ENCODE data around the gene ELFN2. TPM values are rescaled to one million over a fixed set of nuclear protein-coding genes. Genes with fewer than 3 reads are reported as not detected.

Gene ELFN2
- total and polyA plus RNA-seq, 2 of the 13 experiments (the other 11 are each of a cell fraction or from before 2014, with no cell fraction given), result 0.01 TPM; not detected in 1

DNA sequence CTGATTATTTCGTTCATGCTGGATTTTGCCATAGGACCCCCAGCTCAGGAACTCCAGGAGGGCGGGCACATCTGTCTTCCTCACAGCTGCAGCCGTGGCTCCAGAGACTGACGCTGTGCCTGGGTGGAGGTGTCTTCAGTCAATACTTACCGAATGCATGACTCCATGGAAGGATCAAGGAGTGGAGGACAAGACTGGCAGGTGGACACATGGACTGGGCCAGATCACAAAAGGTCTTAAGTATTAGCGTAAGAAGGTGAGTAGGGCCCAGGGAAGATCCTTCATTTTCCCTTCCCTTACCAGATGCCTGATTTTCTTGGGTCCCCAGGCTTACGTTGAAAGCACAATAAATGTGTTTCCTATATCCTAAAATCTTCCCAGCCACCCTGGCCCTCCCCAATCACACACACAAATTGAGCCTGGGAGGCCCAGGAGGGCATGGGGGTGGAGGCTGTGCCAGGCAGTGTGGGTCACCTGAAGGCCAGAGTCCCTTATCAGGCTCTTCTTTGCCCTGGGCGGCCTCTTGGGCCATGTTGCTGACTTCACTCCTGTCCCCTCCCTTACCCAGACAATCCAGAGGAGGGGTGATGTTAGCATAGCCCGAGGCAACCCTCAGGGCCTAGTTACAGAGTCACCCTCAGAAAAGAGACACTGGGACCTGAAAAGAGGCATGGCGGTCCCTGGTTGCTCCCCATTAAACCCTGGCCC lies 88.6 kb downstream of the ELFN2 start:
- H3K4me1 ChIP-seq (ENCODE audit: insufficient read depth, low read length), result no peaks in the 10 kb centered on the region
- no peak overlapping the region for H3K27ac ChIP-seq (ENCODE audit: extremely low read length, insufficient read depth, low read length)
- no peak overlapping the region for H3K4me3 ChIP-seq (replicated peaks in 1 of 3; ENCODE audit: insufficient read depth in 1 of 3, low read depth in 2 of 3, low read length in 3 of 3)
- no peaks in the 10 kb centered on the region for H3K36me3 ChIP-seq (replicated peaks in 1 of 2; ENCODE audit: control insufficient read depth in 1 of 2, insufficient read depth in 2 of 2, low read length in 2 of 2)
- ChIA-PET CTCF (ENCODE audit: low intra/inter-chr PET ratio, low total read pairs) (no interaction called here), POLR2A (no interaction called here)
- no peaks in the 10 kb centered on the region for H3K79me2 ChIP-seq (ENCODE audit: insufficient read depth, low read length)
- no peak overlapping the region for H2AFZ ChIP-seq (ENCODE audit: low read length)
- H3K4me2 ChIP-seq (ENCODE audit: low read depth, low read length), result no peak overlapping the region
- TF ChIP-seq SIX4 (CRISPR knock-in tag; IDR thresholded peaks at IDR 0.05) (no peak), TCF12 (IDR thresholded peaks at IDR 0.05) (no peak), TCF12 (CRISPR knock-in tag; IDR thresholded peaks at IDR 0.05) (no peak), ZNF224 (CRISPR knock-in tag; IDR thresholded peaks at IDR 0.05) (no peak), ZNF549 (CRISPR knock-in tag; IDR thresholded peaks at IDR 0.05) (no peak), KLF6 (CRISPR knock-in tag; IDR thresholded peaks at IDR 0.05) (no peak), SPEN (CRISPR knock-in tag; IDR thresholded peaks at IDR 0.05; ENCODE audit: low read depth) (no peak), MEF2D (CRISPR knock-in tag; IDR thresholded peaks at IDR 0.05) (no peak), NPAS2 (CRISPR knock-in tag; IDR thresholded peaks at IDR 0.05; ENCODE audit: borderline replicate concordance) (no peak), ZNF672 (CRISPR knock-in tag; IDR thresholded peaks at IDR 0.05) (no peak)
- TF ChIP-seq, protein P1, sequence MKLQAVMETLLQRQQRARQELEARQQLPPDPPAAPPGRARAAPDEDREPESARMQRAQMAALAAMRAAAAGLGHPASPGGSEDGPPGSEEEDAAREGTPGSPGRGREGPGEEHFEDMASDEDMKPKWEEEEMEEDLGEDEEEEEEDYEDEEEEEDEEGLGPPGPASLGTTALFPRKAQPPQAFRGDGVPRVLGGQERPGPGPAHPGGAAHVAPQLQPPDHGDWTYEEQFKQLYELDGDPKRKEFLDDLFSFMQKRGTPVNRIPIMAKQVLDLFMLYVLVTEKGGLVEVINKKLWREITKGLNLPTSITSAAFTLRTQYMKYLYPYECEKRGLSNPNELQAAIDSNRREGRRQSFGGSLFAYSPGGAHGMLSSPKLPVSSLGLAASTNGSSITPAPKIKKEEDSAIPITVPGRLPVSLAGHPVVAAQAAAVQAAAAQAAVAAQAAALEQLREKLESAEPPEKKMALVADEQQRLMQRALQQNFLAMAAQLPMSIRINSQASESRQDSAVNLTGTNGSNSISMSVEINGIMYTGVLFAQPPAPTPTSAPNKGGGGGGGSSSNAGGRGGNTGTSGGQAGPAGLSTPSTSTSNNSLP (IDR thresholded peaks at IDR 0.05; ENCODE audit: low read depth, low read length), result no peak
- TF ChIP-seq, protein P2, sequence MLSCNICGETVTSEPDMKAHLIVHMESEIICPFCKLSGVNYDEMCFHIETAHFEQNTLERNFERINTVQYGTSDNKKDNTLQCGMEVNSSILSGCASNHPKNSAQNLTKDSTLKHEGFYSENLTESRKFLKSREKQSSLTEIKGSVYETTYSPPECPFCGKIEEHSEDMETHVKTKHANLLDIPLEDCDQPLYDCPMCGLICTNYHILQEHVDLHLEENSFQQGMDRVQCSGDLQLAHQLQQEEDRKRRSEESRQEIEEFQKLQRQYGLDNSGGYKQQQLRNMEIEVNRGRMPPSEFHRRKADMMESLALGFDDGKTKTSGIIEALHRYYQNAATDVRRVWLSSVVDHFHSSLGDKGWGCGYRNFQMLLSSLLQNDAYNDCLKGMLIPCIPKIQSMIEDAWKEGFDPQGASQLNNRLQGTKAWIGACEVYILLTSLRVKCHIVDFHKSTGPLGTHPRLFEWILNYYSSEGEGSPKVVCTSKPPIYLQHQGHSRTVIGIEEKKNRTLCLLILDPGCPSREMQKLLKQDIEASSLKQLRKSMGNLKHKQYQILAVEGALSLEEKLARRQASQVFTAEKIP (CRISPR knock-in tag; IDR thresholded peaks at IDR 0.05; ENCODE audit: borderline replicate concordance), result no peak
- TF ChIP-seq, protein P3, sequence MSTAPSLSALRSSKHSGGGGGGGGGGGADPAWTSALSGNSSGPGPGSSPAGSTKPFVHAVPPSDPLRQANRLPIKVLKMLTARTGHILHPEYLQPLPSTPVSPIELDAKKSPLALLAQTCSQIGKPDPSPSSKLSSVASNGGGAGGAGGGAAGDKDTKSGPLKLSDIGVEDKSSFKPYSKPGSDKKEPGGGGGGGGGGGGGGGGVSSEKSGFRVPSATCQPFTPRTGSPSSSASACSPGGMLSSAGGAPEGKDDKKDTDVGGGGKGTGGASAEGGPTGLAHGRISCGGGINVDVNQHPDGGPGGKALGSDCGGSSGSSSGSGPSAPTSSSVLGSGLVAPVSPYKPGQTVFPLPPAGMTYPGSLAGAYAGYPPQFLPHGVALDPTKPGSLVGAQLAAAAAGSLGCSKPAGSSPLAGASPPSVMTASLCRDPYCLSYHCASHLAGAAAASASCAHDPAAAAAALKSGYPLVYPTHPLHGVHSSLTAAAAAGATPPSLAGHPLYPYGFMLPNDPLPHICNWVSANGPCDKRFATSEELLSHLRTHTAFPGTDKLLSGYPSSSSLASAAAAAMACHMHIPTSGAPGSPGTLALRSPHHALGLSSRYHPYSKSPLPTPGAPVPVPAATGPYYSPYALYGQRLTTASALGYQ (CRISPR knock-in tag; IDR thresholded peaks at IDR 0.05), result no peak
- TF ChIP-seq, protein P4, sequence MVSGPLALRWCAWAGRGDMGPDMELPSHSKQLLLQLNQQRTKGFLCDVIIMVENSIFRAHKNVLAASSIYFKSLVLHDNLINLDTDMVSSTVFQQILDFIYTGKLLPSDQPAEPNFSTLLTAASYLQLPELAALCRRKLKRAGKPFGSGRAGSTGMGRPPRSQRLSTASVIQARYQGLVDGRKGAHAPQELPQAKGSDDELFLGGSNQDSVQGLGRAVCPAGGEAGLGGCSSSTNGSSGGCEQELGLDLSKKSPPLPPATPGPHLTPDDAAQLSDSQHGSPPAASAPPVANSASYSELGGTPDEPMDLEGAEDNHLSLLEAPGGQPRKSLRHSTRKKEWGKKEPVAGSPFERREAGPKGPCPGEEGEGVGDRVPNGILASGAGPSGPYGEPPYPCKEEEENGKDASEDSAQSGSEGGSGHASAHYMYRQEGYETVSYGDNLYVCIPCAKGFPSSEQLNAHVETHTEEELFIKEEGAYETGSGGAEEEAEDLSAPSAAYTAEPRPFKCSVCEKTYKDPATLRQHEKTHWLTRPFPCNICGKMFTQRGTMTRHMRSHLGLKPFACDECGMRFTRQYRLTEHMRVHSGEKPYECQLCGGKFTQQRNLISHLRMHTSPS (CRISPR knock-in tag; IDR thresholded peaks at IDR 0.05; ENCODE audit: low read depth), result no peak
- FAIRE-seq (no peak), ATAC-seq (no peak), DNase-seq (ENCODE audit: low spot score) (no peak)
- H3K9me3 ChIP-seq (ENCODE audit: low read length), result no peaks in the 10 kb centered on the region
- in situ Hi-C loops (cut with HindIII; ENCODE audit: extremely low pct_ligation_motif_present, low pct_unique_long_range_greater_than_20kb) (no loop called here), intact Hi-C loops (cut with micrococcal nuclease; ENCODE audit: unreplicated experiment) (no loop called here)
- BruUV-seq (replicated peaks), result no TSS peak
- no peak overlapping the region for H3K9ac ChIP-seq (ENCODE audit: insufficient read depth, low read depth, low read length)
- H4K20me1 ChIP-seq (ENCODE audit: insufficient read depth, low read length), result no peaks in the 10 kb centered on the region
- peaks cover 0 to 23% of the 10 kb centered on the region in 2 experiments; a peak in 3 of 5 replicates for H3K27me3 ChIP-seq (ENCODE audit: control insufficient read depth in 1 of 2, insufficient read depth in 2 of 2, low read length in 2 of 2)
- 25% methylated on average over 9 of the region's 10 CpGs for WGBS (ENCODE audit: low lambda C conversion rate)

Data from HepG2 (cell line).